ENCODE data around the gene SPON2.

The SPON2 gene

GRCh38 chr4:1152290-1152689 is 20.1 kb downstream of the SPON2 start:
- no peak overlapping the region for H3K9ac ChIP-seq (ENCODE audit: low read depth, low read length)
- H3K9me3 ChIP-seq (ENCODE audit: insufficient read depth, low read length, severe bottlenecking): peaks cover 13% of the 10 kb centered on the region
- H3K4me1 ChIP-seq (ENCODE audit: insufficient read depth, low read length): no peaks in the 10 kb centered on the region
- H4K20me1 ChIP-seq (ENCODE audit: insufficient read depth, low read length): no peaks in the 10 kb centered on the region
- no peak for ATAC-seq (ENCODE audit: insufficient read depth, low read depth)
- no peaks in the 10 kb centered on the region for H3K79me2 ChIP-seq (ENCODE audit: insufficient read depth, low read length)
- H3K36me3 ChIP-seq (ENCODE audit: insufficient read depth, low read length): no peaks in the 10 kb centered on the region
- no peak overlapping the region for H3K27ac ChIP-seq (ENCODE audit: low read length)
- no peaks in the 10 kb centered on the region for H3K27me3 ChIP-seq (ENCODE audit: insufficient read depth, low read length, poor library complexity)
- H3K4me3 ChIP-seq (ENCODE audit: low read depth in 1 of 2, low read length in 2 of 2): no peak overlapping the region
- no peak for TF ChIP-seq CTCF (IDR thresholded peaks at IDR 0.05; ENCODE audit: borderline replicate concordance, extremely low read depth, low read length, poor library complexity, severe bottlenecking)
- TF ChIP-seq EZH2 (IDR thresholded peaks at IDR 0.05; ENCODE audit: borderline replicate concordance, low read depth, low read length, severe bottlenecking): no peak
- H2AFZ ChIP-seq (ENCODE audit: low read depth, low read length): no peak overlapping the region
- no peak overlapping the region for H3K4me2 ChIP-seq (ENCODE audit: insufficient read depth, low read length)
- no peak for DNase-seq

GRCh38 chr4:1151541-1151940 is 20.8 kb downstream of the SPON2 start:
- Histone ChIP-seq H3K4me2 (ENCODE audit: insufficient read depth, low read length) (no peak overlapping the region), H3K4me3 (ENCODE audit: low read depth in 1 of 2, low read length in 2 of 2) (no peak overlapping the region), H2AFZ (ENCODE audit: low read depth, low read length) (no peak overlapping the region), H3K27ac (ENCODE audit: low read length) (no peak overlapping the region), H3K4me1 (ENCODE audit: insufficient read depth, low read length) (no peaks in the 10 kb centered on the region), H3K9me3 (ENCODE audit: insufficient read depth, low read length, severe bottlenecking) (peaks cover 13% of the 10 kb centered on the region), H3K9ac (ENCODE audit: low read depth, low read length) (no peak overlapping the region), H3K36me3 (ENCODE audit: insufficient read depth, low read length) (no peaks in the 10 kb centered on the region), H3K79me2 (ENCODE audit: insufficient read depth, low read length) (no peaks in the 10 kb centered on the region), H3K27me3 (ENCODE audit: insufficient read depth, low read length, poor library complexity) (no peaks in the 10 kb centered on the region), H4K20me1 (ENCODE audit: insufficient read depth, low read length) (no peaks in the 10 kb centered on the region)
- no peak for ATAC-seq (ENCODE audit: insufficient read depth, low read depth)
- TF ChIP-seq CTCF (IDR thresholded peaks at IDR 0.05; ENCODE audit: borderline replicate concordance, extremely low read depth, low read length, poor library complexity, severe bottlenecking): no peak
- TF ChIP-seq EZH2 (IDR thresholded peaks at IDR 0.05; ENCODE audit: borderline replicate concordance, low read depth, low read length, severe bottlenecking): no peak
- no peak for DNase-seq

GRCh38 chr4:1150875-1151274 is 21.5 kb downstream of the SPON2 start:
- H3K79me2 ChIP-seq (ENCODE audit: insufficient read depth, low read length): no peaks in the 10 kb centered on the region
- TF ChIP-seq CTCF (IDR thresholded peaks at IDR 0.05; ENCODE audit: borderline replicate concordance, extremely low read depth, low read length, poor library complexity, severe bottlenecking): no peak
- no peak for TF ChIP-seq EZH2 (IDR thresholded peaks at IDR 0.05; ENCODE audit: borderline replicate concordance, low read depth, low read length, severe bottlenecking)
- DNase-seq: no peak
- H3K27ac ChIP-seq (ENCODE audit: low read length): no peak overlapping the region
- no peak overlapping the region for H2AFZ ChIP-seq (ENCODE audit: low read depth, low read length)
- no peaks in the 10 kb centered on the region for H3K27me3 ChIP-seq (ENCODE audit: insufficient read depth, low read length, poor library complexity)
- no peaks in the 10 kb centered on the region for H3K4me1 ChIP-seq (ENCODE audit: insufficient read depth, low read length)
- H3K4me3 ChIP-seq (ENCODE audit: low read depth in 1 of 2, low read length in 2 of 2): no peak overlapping the region
- H3K9me3 ChIP-seq (ENCODE audit: insufficient read depth, low read length, severe bottlenecking): peaks cover 13% of the 10 kb centered on the region
- H3K9ac ChIP-seq (ENCODE audit: low read depth, low read length): no peak overlapping the region
- ATAC-seq (ENCODE audit: insufficient read depth, low read depth): no peak
- H3K4me2 ChIP-seq (ENCODE audit: insufficient read depth, low read length): no peak overlapping the region
- H4K20me1 ChIP-seq (ENCODE audit: insufficient read depth, low read length): no peaks in the 10 kb centered on the region
- H3K36me3 ChIP-seq (ENCODE audit: insufficient read depth, low read length): no peaks in the 10 kb centered on the region

- H3K4me1 ChIP-seq (ENCODE audit: insufficient read depth, low read length): peaks cover 14% of the 10 kb centered on the region
- no peaks in the 10 kb centered on the region for H4K20me1 ChIP-seq (ENCODE audit: insufficient read depth, low read length)
- H3K9me3 ChIP-seq (ENCODE audit: insufficient read depth, low read length, severe bottlenecking): no peaks in the 10 kb centered on the region
- no peak overlapping the region for H3K9ac ChIP-seq (ENCODE audit: low read depth, low read length)
- ATAC-seq (ENCODE audit: insufficient read depth, low read depth) (no peak), DNase-seq (no peak)
- no peak overlapping the region for H3K27ac ChIP-seq (ENCODE audit: low read length)
- H2AFZ ChIP-seq (ENCODE audit: low read depth, low read length): no peak overlapping the region
- no peak overlapping the region for H3K4me3 ChIP-seq (ENCODE audit: low read depth in 1 of 2, low read length in 2 of 2)
- H3K79me2 ChIP-seq (ENCODE audit: insufficient read depth, low read length): no peaks in the 10 kb centered on the region
- H3K4me2 ChIP-seq (ENCODE audit: insufficient read depth, low read length): no peak overlapping the region
- H3K27me3 ChIP-seq (ENCODE audit: insufficient read depth, low read length, poor library complexity): peaks cover 4% of the 10 kb centered on the region
- no peaks in the 10 kb centered on the region for H3K36me3 ChIP-seq (ENCODE audit: insufficient read depth, low read length)
- TF ChIP-seq EZH2 (IDR thresholded peaks at IDR 0.05; ENCODE audit: borderline replicate concordance, low read depth, low read length, severe bottlenecking) (no peak), CTCF (IDR thresholded peaks at IDR 0.05; ENCODE audit: borderline replicate concordance, extremely low read depth, low read length, poor library complexity, severe bottlenecking) (no peak)
Observed at GRCh38 chr4:1139860-1140259, 32.5 kb downstream of the SPON2 start.

Data from DND-41 (cell line).